Inferior parietal cortex (tissue), 1 donor: ENCODE data around the gene FBXW2.
A peak's percentile ranks its signal among the peaks of the same experiment; 100 is the strongest.

Source experiments
- DNase-seq: peaks from one replicate; pipeline ENCODE4 v3.0.0-alpha.2; 2016; ENCODE audit errors: extremely low spot score

FBXW2 gene

GRCh38 chr9:120714846-120715388, 78.3 kb downstream of the FBXW2 start:
- no peak for DNase-seq

- DNase-seq: peak; percentile 99
Measured at GRCh38 chr9:120714088-120714845, 78.9 kb downstream of the FBXW2 start, which contains the start of gene MEGF9. Gene MEGF9, minus strand, starts transcription at chr9:120714470. Its CDS starts 112 bp downstream, at chr9:120714358.

- DNase-seq: no peak
Measured at GRCh38 chr9:120713257-120714087, 79.7 kb downstream of the FBXW2 start.

- no peak for DNase-seq
Measured at GRCh38 chr9:120712539-120713031, 80.6 kb downstream of the FBXW2 start.

GRCh38 chr9:120711841-120712538, 81.2 kb downstream of the FBXW2 start:
- DNase-seq: no peak

- no peak for DNase-seq
Measured at GRCh38 chr9:120711354-120711753, 81.9 kb downstream of the FBXW2 start.

- no peak for DNase-seq
Measured at GRCh38 chr9:120710110-120710981, 82.9 kb downstream of the FBXW2 start.

GRCh38 chr9:120708526-120709224, 84.5 kb downstream of the FBXW2 start:
- DNase-seq: no peak

- no peak for DNase-seq
Measured at GRCh38 chr9:120707170-120707569, 86.0 kb downstream of the FBXW2 start.
